Esophagus squamous epithelium (tissue), 4 donors: Measurements from ENCODE around the gene TET3.

ENCODE experiments used
- CTCF ChIP-seq, 6 experiments: fragments of 450-650 bp in 4 of 6; fragments of 200-600 bp in 2 of 6; sonication (generic) in 2 of 6; IDR thresholded peaks; one replicate each; pipeline ENCODE4 v1.5.1; 2016 to 2019; ENCODE audit warnings: antibody characterized with exemption in 6 of 6, mild to moderate bottlenecking in 4 of 6, moderate library complexity in 4 of 6
- POLR2A ChIP-seq, 4 donors: fragments of 450-650 bp; IDR thresholded peaks; one replicate each; pipeline ENCODE4 v1.6.1; 2017; ENCODE audit warnings: antibody characterized with exemption in 4 of 4, mild to moderate bottlenecking in 4 of 4, moderate library complexity in 3 of 4

GRCh38 chr2:74004212-74005182, 19.8 kb downstream of the TET3 start:
- no peak for TF ChIP-seq CTCF (IDR thresholded peaks at IDR 0.05)
- no peak for TF ChIP-seq POLR2A (IDR thresholded peaks at IDR 0.05)
